ENCODE measurements around the gene ATG7. TPM values are rescaled to one million over a fixed set of nuclear protein-coding genes. Genes with fewer than 3 reads are reported as not detected.
A peak's percentile ranks its signal among the peaks of the same experiment; 100 is the strongest.

Gene ATG7
- total and polyA plus RNA-seq, 2 donors from 2014 or later, result 15.3 to 54.9 TPM

DNA sequence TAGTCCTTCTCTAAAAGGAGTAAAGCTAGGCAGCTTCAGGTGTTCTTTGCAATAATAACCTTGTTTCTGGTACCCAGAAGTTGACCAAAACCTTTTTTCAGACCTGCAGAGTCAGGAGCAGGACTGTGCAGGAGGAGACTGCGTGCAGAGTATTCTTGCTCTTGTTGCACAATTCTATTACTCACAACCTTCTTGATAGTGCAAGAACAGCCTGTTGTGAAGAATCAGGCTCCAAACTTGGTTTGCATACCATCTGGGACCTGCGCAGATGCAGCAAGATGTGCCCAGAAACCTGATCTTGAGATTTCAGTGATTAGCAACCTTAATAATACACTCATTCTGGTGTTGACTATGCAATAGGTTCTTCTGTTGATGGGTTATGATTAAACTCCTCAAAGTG is 111.9 kb downstream of the ATG7 start:
- DNase-seq (no peak), FAIRE-seq (no peak)
- TF ChIP-seq, protein P1, sequence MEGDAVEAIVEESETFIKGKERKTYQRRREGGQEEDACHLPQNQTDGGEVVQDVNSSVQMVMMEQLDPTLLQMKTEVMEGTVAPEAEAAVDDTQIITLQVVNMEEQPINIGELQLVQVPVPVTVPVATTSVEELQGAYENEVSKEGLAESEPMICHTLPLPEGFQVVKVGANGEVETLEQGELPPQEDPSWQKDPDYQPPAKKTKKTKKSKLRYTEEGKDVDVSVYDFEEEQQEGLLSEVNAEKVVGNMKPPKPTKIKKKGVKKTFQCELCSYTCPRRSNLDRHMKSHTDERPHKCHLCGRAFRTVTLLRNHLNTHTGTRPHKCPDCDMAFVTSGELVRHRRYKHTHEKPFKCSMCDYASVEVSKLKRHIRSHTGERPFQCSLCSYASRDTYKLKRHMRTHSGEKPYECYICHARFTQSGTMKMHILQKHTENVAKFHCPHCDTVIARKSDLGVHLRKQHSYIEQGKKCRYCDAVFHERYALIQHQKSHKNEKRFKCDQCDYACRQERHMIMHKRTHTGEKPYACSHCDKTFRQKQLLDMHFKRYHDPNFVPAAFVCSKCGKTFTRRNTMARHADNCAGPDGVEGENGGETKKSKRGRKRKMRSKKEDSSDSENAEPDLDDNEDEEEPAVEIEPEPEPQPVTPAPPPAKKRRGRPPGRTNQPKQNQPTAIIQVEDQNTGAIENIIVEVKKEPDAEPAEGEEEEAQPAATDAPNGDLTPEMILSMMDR (IDR thresholded peaks at IDR 0.05; ENCODE audit: borderline replicate concordance, extremely low read depth, insufficient read depth), result no peak
- no peak overlapping the region for H3K9ac ChIP-seq (ENCODE audit: low read length in 3 of 3)
- H3K4me1 ChIP-seq (ENCODE audit: control insufficient read depth in 2 of 3, insufficient read depth in 2 of 3, low read depth in 1 of 3, low read length in 3 of 3), result peaks cover 3 to 11% (median 3%) of the 10 kb centered on the region in 3 donors
- intact Hi-C loops (cut with DNase I), result loop anchor here (5.0 to 10.0 kb wide), 2 partner anchors 268 to 421 kb away; no protein-coding TSS in a partner anchor
- no peak overlapping the region for H3K27ac ChIP-seq (ENCODE audit: low read depth in 2 of 2, low read length in 2 of 2)
- H3K4me3 ChIP-seq (ENCODE audit: low read length in 3 of 3), result no peak overlapping the region
- no peaks in the 10 kb centered on the region for H3K27me3 ChIP-seq (ENCODE audit: control insufficient read depth, insufficient read depth, low read length)
- H3K9me3 ChIP-seq (ENCODE audit: control insufficient read depth in 2 of 3, insufficient read depth in 1 of 3, low read length in 3 of 3), result no peaks in the 10 kb centered on the region
- no peaks in the 10 kb centered on the region for H3K36me3 ChIP-seq (ENCODE audit: control insufficient read depth in 2 of 3, insufficient read depth in 3 of 3, low read length in 3 of 3)

DNA sequence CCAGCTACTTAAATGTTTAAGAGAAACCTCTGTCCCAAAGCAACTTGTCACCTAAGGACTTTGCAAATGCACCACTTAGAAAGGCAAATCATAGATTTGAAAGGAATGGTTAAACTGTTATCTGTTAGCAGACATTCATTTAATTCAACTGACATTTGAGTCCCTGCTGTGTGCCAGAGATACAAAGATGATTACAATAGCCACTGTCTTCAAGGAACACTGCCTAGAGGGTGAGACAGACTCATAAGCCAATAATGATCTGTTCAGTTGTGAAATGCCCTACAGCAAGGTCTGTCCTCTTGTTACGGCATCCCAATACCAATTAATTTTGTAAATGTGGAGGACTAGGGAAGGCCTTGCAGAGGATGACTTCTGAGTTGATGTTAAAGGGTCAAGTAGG is 113.1 kb downstream of the ATG7 start:
- TF ChIP-seq, protein P1 (IDR thresholded peaks at IDR 0.05; ENCODE audit: borderline replicate concordance, extremely low read depth, insufficient read depth), result no peak
- FAIRE-seq, result no peak
- no peaks in the 10 kb centered on the region for H3K36me3 ChIP-seq (ENCODE audit: control insufficient read depth in 2 of 3, insufficient read depth in 3 of 3, low read length in 3 of 3)
- H3K9ac ChIP-seq (ENCODE audit: low read length in 3 of 3), result no peak overlapping the region
- H3K27me3 ChIP-seq (ENCODE audit: control insufficient read depth, insufficient read depth, low read length), result no peaks in the 10 kb centered on the region
- no peak for DNase-seq
- intact Hi-C loops (cut with DNase I), result loop anchor here (10.0 kb wide), 1 partner anchor 419 kb away; no protein-coding TSS in a partner anchor
- no peaks in the 10 kb centered on the region for H3K9me3 ChIP-seq (ENCODE audit: control insufficient read depth in 2 of 3, insufficient read depth in 1 of 3, low read length in 3 of 3)
- no peak overlapping the region for H3K27ac ChIP-seq (ENCODE audit: low read depth in 2 of 2, low read length in 2 of 2)
- H3K4me3 ChIP-seq (ENCODE audit: low read length in 3 of 3), result no peak overlapping the region
- H3K4me1 ChIP-seq (ENCODE audit: control insufficient read depth in 2 of 3, insufficient read depth in 2 of 3, low read depth in 1 of 3, low read length in 3 of 3), result peaks cover 3 to 11% (median 3%) of the 10 kb centered on the region in 3 donors

DNA sequence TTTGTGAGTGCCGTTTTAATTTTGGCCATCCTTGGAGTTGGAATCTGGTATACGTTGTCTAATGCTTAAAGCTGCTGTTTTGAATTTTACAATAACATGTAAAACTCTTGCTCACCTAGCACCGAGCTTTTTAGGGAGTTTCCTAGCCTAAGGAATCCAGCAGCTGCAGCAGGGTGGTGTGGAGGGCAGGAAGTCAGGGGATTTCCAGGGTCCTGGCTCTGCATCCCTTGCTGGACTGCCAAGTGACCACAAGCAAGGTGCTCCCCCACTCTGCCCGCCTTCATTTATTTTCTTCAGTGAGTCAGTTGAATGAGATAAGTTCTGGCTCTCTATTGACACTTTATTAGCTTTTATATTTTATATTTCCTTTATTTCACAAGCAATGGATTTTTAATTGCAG is 113.7 kb downstream of the ATG7 start:
- DNase-seq, result peak in 1 of 5 donors; percentile 53
- intact Hi-C loops (cut with DNase I), result loop anchor here (10.0 kb wide), 1 partner anchor 419 kb away; no protein-coding TSS in a partner anchor
- Histone ChIP-seq H3K27ac (ENCODE audit: low read depth in 2 of 2, low read length in 2 of 2) (no peak overlapping the region), H3K27me3 (ENCODE audit: control insufficient read depth, insufficient read depth, low read length) (no peaks in the 10 kb centered on the region), H3K9me3 (ENCODE audit: control insufficient read depth in 2 of 3, insufficient read depth in 1 of 3, low read length in 3 of 3) (no peaks in the 10 kb centered on the region), H3K4me1 (ENCODE audit: control insufficient read depth in 2 of 3, insufficient read depth in 2 of 3, low read depth in 1 of 3, low read length in 3 of 3) (peaks cover 0 to 11% (median 3%) of the 10 kb centered on the region in 3 donors), H3K9ac (ENCODE audit: low read length in 3 of 3) (no peak overlapping the region), H3K36me3 (ENCODE audit: control insufficient read depth in 2 of 3, insufficient read depth in 3 of 3, low read length in 3 of 3) (no peaks in the 10 kb centered on the region), H3K4me3 (ENCODE audit: low read length in 3 of 3) (no peak overlapping the region)
- FAIRE-seq, result no peak
- TF ChIP-seq, protein P1 (IDR thresholded peaks at IDR 0.05; ENCODE audit: borderline replicate concordance, extremely low read depth, insufficient read depth), result no peak

Measured in kidney (tissue), 14 donors.